ENCODE results near the gene VPS50. TPM values are rescaled to one million over a fixed set of nuclear protein-coding genes. Genes with fewer than 3 reads are reported as not detected.

VPS50 gene
- total RNA-seq, 1 experiment from 2014 or later: 15.1 TPM

GRCh38 chr7:93205046-93205445 lies 27.1 kb upstream of the VPS50 start (continued):
- TF ChIP-seq REST (IDR thresholded peaks at IDR 0.05; ENCODE audit: low read depth): no peak
- no peak for TF ChIP-seq ZBTB33 (IDR thresholded peaks at IDR 0.05; ENCODE audit: extremely low read depth, insufficient replicate concordance, low read length)
- TF ChIP-seq POLR2AphosphoS5 (IDR thresholded peaks at IDR 0.05; ENCODE audit: low read depth, low read length): no peak

GRCh38 chr7:93211228-93211818 lies 20.8 kb upstream of the VPS50 start:
- no peak for TF ChIP-seq POLR2A (IDR thresholded peaks at IDR 0.05; ENCODE audit: borderline replicate concordance, extremely low read depth, insufficient read depth, insufficient read length)
- H3K4me2 ChIP-seq (ENCODE audit: low read length): no peak overlapping the region

More at GRCh38 chr7:93211228-93211818, 20.8 kb upstream of the VPS50 start:
- no peaks in the 10 kb centered on the region for H3K4me1 ChIP-seq (ENCODE audit: control insufficient read depth in 1 of 2, insufficient read depth in 2 of 2, low read length in 2 of 2)
- ATAC-seq (no peak), DNase-seq (ENCODE audit: low read depth, low spot score) (no peak)
- H2AFZ ChIP-seq (ENCODE audit: low read depth, low read length, poor library complexity, severe bottlenecking): no peak overlapping the region
- no peak overlapping the region for H3K9ac ChIP-seq (ENCODE audit: low read length)
- H3K36me3 ChIP-seq (ENCODE audit: control insufficient read depth in 1 of 2, insufficient read depth in 2 of 2, low read length in 2 of 2): no peaks in the 10 kb centered on the region
- no peak overlapping the region for H3K27ac ChIP-seq (ENCODE audit: low read depth, low read length)
- H3K27me3 ChIP-seq (ENCODE audit: insufficient read depth, low read length): peaks cover 33% of the 10 kb centered on the region
- POLR2A ChIA-PET: no interaction called here
- RAD21 ChIA-PET (ENCODE audit: low non-redundant PET in 1 of 2, low total read pairs in 2 of 2, uncharacterized antibody in 2 of 2, unreplicated experiment in 2 of 2): no interaction called here
- H3K4me3 ChIP-seq (replicated peaks in 1 of 2; ENCODE audit: low read depth in 1 of 2, low read length in 2 of 2): no peak overlapping the region
- H3K9me2 ChIP-seq (ENCODE audit: insufficient read depth): no peaks in the 10 kb centered on the region
- no peaks in the 10 kb centered on the region for H3K9me3 ChIP-seq (ENCODE audit: control insufficient read depth in 1 of 2, insufficient read depth in 1 of 2, low read depth in 1 of 2, low read length in 2 of 2)
- no peaks in the 10 kb centered on the region for H3K79me2 ChIP-seq (ENCODE audit: insufficient read depth, low read length)
- intact Hi-C loops (cut with micrococcal nuclease): no loop called here
- H4K20me1 ChIP-seq (ENCODE audit: insufficient read depth): no peaks in the 10 kb centered on the region
- BruUV-seq (replicated peaks): no TSS peak
- CTCF ChIA-PET: no interaction called here
